ENCODE data around the gene HTATSF1.

HTATSF1 gene, protein sequence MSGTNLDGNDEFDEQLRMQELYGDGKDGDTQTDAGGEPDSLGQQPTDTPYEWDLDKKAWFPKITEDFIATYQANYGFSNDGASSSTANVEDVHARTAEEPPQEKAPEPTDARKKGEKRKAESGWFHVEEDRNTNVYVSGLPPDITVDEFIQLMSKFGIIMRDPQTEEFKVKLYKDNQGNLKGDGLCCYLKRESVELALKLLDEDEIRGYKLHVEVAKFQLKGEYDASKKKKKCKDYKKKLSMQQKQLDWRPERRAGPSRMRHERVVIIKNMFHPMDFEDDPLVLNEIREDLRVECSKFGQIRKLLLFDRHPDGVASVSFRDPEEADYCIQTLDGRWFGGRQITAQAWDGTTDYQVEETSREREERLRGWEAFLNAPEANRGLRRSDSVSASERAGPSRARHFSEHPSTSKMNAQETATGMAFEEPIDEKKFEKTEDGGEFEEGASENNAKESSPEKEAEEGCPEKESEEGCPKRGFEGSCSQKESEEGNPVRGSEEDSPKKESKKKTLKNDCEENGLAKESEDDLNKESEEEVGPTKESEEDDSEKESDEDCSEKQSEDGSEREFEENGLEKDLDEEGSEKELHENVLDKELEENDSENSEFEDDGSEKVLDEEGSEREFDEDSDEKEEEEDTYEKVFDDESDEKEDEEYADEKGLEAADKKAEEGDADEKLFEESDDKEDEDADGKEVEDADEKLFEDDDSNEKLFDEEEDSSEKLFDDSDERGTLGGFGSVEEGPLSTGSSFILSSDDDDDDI

DNA sequence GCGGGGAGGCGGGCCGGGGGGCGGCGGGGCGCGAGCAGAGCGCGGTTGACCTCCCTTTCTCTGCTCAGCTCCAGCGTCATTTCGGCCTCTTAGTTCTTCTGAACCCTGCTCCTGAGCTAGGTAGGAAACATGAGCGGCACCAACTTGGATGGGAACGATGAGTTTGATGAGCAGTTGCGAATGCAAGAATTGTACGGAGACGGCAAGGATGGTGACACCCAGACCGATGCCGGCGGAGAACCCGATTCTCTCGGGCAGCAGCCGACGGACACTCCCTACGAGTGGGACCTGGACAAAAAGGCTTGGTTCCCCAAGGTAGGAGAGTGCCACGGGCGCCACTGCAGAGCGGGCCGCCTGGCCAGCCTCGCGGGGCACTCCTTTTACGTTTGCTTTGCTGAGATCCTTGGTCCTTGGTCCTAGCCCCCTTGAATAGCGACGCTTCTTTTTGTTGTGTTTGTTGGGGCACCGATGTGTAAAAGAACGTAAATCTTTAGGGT is at the start of gene HTATSF1:
Gene HTATSF1 (plus strand): TSS at position 37 of the 497 bp plus-strand sequence. CDS start 93 bp downstream, at position 130.
- peak in 2 of 14 donors; percentile 15 to 28 for DNase-seq

DNA sequence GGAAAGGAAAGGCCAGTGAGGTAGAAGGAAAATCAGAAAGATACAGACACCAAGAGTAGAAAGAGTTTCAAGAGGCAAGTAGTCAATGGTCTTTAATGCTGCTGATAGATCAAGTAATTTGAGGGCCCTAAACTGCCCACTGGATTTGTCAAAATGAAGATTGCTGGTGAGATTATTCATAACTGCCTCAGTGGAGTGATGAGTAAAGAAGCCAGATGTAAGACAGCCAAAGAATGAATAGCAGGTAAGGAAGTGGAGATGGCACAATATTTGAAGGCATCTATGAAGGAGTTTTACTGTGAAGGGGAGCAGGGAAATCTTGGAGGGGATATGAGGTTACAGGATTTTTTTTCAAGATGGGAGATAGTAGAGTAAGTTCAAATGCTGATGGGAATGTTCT is 49.4 kb upstream of the HTATSF1 start:
- DNase-seq, result no peak

DNA sequence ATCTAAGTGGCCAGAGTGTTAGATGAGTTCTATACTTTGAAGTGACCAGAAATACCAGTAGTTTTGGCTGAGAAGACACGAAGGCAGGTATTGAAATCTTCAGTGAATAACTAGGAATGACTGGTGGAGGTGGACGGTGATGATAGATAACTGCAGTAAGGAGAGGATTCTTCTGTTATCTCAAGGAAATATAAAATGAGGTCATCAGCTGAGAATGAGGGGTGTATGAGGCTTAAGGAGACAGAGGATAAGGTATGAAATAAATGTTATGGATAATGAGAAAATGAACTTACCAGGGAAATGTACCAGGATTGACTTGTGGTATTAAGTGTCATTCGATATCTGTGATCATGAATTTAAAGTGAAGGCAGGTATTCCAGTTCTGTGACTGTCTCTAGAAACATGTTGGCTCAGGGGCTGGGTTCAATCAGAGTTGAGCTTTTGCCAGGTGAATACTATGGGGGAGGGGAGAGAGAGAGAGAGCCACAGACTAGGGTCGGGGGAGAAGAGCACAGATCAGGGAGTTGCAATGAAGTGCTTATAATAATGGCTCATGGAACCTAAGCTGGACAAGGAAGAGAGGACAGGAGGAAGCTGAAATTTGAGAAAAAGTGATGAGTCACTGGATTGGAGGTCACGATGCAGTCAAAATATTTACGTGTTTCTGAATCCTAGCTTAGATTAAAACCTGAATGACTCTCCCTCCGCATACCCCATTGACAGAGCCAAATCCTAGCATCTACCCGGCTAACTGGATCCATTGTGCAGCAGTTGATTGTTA is 47.2 kb upstream of the HTATSF1 start:
- DNase-seq, result no peak

DNA sequence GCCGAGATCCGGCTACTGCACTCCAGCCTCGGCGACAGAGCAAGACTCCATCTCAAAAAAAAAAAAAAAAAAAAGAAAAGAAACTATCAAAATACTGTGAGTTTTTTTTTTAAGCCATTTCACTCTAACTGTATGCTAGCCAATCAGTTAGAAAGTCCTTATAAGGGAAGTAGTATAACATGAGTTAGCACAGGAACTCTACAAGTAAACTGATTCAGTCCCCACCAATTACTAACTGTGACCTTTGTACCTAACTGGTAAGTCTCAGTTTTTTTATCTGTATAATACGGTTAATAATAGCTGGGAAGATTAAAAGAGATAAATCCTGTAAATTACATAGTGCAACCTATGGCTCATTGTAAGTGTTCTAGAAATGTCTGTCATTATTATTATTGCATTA is 44.8 kb upstream of the HTATSF1 start:
- no peak for DNase-seq

DNA sequence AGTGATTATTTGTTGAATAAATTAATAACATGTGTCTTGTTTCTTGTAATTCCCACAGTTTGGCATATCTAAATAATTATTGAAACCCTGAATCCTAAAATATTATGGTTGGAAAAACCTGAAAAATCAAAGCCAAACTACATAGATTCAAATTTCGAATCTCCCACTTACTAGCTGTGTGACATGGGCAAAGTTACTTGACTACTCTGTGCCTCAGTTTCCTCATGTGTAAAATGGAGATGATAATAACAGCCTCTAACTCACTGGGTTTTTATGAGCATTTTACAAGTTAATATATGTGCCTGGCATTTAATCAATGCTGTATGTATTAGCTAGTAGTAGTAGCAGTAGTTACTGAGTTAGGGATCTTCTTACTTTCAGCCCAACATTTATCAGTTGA is 44.3 kb upstream of the HTATSF1 start:
- no peak for DNase-seq

DNA sequence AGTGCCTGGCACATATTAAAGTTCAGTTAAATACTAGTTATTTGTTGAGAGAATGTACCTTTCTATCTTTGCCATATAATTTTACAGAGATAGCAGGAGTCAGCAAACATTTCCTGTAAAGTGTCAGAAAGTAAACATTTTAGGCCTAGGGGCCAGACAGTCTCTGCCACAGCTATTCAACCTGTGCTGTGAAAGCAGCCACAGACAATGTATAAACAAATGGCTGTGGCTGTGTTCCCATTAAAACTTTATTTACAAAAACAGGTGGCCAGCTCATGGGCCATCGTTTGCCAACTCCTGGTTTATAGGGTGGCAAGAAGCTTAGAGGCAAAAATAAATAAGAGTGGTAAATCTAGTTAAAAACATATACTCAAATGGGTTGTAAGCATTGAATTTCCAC is 43.6 kb upstream of the HTATSF1 start:
- no peak for DNase-seq

DNA sequence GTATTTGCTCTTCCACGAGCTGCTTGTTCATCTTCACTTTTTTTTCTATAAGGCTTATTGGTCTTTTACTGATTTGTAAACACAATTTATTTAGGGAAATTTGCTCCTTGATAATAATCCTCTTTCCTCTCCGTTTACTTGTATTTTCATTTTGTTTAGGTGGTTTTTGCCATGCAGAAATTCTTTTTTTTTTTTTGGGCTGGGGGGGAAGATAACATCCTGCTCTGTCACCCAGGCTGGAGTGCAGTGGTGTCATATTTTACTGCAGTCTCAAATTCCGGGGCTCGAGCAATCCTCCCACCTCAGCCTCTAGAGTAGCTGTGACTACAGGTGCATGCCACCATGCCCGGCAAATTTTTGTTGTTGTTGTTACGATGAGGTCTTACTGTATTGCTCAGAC is 41.3 kb upstream of the HTATSF1 start:
- DNase-seq, result no peak

DNA sequence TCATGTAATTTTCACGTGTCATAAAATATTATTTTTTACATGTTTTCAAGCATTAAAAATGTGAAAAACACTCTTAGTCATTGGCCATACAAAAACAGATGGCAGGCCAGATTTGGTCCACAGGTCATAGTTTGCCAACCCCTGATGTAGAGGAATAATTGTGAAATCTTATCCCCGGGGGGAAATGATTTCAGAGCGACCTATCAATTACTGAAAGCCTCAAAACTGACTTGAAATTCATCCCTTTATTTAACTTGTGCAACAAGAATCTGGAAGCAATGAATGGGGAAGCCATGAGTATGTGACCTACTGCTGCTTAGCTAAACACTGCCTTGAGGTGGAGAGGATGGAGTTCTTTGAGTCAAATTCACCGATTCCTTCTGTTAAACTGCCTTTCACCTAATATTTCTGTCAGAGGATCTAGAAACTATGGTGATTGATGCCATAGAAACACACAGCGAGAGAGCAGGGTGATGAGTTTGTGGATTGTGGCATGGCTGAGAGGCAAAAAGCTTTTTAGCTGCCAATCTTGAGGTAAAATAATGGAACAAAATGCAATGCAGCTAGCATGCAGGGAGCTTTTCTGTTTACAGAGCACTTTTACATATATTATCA is 40.0 kb upstream of the HTATSF1 start:
- DNase-seq, result no peak

DNA sequence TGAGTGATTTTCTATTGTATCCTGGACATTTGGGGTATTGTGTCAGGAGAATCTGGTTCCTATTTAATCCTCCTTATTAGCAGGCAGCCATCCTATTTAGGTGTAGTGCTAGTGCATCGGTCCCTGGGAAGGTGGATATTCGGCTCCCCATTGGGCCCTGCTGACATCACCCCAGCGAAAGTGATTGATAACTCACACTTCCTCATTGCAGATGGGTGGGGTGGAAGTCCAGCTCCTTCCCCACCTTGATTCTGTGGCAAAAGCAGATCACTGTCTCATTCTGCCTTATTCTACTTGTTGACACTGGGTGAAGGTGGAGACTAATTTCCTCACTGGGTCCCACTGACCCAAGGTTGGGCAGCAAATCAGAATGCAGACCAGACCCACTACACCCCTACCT is 32.8 kb upstream of the HTATSF1 start:
- DNase-seq, result no peak

DNA sequence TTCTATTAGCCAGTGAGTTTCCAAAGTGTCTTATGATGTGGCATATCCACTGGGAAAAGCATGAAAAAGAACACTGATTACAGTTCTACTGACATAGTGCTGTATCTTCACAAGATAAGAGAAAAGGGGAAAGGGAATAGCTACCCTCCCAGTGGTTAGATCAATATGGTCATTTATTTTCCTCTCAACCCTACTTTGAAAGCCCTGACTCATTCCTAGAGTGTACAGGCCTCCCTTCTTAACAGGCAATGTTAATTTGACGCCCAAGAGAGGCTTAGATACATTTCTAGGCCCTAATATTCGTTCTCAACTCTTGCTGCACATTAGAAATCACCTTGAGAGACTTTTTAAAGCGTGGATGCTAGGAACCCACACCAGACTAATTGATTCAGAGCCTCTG is 30.1 kb upstream of the HTATSF1 start:
- DNase-seq, result no peak

DNA sequence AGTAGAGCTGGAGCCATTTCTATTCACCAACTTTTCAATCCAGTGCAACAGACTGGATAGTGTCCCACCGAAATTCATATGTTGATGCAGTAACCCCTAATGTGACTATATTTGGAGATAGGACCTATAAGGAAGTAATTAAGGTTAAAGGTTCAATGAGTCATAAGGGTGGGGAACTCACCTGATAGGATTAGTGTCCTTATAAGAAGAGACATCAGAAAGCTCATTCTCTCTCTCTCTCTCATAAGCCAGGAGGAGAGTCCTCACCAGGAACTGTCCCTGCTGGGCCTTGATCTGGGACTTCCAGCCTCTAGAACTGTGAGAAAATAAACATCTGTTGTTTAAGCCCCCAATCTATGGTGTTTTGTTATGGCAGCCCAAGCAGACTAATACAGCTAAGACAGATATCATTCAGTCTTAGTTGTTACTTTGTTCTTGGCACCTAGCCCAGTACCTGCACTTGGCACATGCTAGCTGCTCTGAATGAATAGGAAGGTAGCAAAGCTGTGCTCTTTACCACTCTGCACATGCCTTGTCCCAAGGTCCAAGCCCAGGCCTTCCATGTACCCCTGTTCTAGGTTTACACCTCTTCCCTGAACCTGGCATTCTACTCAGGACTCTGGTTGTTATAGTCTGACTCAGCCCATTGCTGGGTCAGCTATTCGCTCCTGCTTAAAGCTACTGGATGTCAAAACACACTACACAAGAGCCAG is 28.8 kb upstream of the HTATSF1 start:
- DNase-seq, result no peak

DNA sequence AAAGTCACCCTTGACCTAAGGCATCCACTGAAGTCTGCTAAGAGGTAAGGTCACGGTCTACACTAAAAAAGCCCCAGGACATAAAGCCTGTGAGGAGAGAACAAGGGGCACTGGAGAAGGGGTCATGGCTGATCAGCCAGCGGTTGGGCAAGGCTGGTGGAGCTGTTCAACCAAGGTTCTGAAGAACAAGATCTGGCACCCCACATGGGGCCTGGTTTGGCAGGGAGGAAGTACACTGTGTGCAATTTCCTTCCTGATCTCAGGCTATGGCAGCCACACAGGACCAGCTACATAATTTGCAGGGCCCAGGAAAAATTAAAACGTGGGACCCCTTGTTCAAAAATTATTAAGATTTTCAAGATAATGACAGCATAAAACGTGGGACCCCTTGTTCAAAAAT is 23.7 kb upstream of the HTATSF1 start:
- DNase-seq, result no peak

DNA sequence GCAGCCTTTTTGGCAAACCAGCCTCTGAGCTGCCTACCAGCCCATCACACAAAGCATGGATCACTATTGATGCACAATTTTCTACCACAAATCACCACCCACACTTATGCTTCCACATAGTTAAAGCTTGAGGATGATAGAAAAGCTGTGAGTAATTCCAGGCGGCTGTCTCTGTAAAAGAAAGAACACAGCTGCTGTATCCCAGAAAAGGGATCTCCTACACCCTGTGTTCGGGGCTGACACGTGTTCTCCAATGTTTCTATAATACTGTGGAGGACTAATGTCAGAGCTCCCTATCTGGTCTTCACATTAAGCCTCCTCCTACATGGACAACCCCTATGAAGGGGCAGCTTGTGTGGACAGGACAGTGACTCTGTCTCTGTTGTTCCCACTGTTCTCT is 22.2 kb upstream of the HTATSF1 start:
- DNase-seq, result no peak

DNA sequence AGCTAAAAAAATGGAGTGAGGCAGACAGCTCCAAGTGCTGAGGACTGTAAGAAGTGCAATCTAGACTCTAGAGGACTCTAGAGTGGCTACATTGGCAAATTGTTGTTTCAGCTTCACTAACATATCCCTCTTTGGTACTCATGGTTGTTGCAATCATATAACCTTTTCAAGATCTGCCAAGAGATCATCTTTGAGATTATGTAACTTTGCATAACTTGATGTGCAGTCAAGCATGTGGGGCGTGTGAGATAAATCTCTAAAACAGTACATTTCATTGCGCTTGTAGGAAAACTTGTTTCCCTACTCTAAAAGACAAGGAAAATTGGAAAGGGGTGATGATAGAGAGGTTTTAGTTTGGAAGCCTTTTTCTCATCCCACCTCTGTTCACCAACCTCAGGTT is 20.9 kb upstream of the HTATSF1 start:
- no peak for DNase-seq

DNA sequence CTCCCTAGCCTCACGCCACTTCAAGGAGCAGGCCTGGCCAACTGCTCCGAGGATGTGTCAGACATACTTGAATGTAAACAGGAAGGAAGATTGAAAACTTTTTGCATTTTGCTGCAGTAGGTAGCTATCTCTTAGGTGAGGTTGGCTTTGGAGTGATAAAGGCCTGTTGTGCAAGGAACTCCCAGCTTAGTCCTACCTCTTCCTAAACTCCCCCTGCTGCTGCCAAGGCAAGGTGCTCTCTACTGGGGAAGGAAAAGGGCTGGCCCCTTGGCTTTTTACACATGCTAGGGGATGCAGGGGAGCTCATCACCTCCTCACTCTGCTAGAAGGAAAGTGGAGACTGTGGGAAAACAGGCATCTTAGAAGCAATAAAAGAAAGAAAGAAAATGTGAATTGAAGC is 20.4 kb upstream of the HTATSF1 start:
- no peak for DNase-seq

DNA sequence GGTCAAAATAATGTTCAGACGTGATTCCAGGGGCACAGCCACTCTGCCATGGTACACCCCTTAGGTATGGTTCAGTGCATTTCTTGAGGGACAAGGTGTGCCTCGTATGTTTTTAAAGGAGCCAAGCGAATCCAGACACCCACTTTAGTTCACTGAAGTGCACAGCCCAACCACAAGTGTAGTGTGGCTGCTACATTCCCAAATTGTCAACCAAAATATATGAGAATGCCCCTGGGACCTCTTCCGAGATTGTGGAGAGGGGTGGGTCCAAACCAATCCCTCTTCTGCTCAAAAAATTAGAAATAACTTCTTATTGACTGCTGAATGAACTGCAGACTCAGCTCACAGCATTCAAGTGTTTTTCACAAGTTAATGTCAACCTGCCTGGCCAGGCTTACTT is 17.0 kb upstream of the HTATSF1 start:
- DNase-seq, result no peak

DNA sequence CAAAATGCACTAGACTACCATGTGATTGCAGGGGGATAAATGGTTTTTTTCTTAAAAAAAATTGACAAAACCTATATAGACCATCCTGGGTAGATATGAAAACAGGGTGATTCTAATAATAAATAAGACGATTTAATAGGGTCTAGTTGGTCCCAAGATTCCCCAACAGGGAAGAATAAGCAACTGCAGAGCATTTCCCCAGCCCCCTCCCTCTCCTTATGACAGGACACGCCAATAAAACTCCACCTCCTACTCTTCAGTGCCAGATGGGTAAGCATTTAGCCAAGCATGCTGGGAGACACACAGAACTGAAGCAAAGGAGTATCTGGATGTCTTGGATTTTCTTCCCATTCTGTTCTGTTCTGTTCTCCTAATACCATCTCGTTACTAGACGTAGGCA is 9.7 kb upstream of the HTATSF1 start, which contains the start of gene BRS3:
Gene BRS3 (plus strand): TSS at position 301 of the 400 bp plus-strand sequence. CDS start 168 bp downstream, outside the sequence.
- no peak for DNase-seq

DNA sequence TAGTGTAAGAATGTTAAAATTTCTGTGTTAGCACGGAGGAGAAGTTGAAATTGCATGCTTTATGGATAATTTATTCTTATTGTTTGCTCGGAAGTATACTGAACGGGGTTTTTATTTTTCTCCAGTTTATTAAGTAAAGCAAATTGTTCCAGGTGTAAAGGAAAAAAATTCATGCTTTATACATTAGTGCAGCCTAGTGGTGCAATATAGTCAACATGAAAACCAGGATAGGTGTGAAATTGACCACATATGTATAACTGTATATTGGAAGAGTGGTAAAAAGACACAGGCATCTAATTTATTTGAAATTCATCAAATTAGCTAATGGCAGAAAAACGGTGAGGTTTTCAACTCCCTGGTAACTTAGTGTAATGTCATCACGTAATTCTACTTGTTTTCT is 8.7 kb upstream of the HTATSF1 start:
- DNase-seq, result no peak

DNA sequence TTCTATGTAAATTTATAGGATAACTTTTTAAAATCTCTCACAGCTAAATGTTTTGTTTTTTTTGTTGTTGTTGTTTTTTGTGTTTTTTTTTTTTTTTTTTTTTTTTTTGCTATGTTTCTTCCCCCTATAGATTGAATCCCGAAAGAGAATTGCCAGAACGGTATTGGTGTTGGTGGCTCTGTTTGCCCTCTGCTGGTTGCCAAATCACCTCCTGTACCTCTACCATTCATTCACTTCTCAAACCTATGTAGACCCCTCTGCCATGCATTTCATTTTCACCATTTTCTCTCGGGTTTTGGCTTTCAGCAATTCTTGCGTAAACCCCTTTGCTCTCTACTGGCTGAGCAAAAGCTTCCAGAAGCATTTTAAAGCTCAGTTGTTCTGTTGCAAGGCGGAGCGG is 5.6 kb upstream of the HTATSF1 start:
- no peak for DNase-seq

DNA sequence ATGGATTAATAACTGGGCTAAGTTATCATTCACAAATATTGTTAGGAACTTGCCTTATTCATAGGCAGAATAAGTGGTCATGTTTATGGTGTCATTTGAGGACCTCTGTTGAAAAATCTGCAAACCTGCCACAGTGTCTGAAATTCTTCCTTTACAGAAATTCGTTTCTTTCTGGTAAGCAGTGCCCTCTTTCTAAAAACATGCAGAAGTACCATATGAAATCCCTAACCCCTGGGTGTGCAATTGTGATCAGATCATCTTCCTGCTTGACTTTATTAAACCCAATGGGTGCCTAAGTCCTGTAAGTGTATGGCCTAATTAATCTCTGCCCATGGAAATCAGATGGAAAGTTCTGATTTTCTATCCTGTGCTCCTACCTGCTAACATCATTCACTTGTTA is 4.4 kb upstream of the HTATSF1 start:
- no peak for DNase-seq

DNA sequence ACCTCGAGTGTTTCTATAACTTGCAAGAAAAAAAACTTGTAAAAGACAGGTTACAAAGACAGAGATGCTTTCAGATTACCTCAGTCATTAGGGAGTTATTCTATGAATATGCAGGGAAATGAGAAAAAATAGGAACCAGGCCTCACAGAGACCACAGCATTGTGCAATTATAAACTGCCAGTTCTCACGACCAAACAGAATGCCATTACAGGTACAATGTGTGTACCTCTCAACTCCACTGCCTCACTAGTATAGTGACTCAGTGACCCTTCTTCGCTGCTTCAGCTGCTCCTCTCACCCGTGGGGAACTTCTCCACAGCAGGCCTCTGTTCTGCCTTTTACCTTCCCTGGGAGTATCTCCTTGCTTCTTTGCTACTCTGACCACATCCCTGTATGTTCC is 2.3 kb upstream of the HTATSF1 start:
- DNase-seq, result no peak
